ENCODE measurements around the gene HOXB5. TPM values are rescaled to one million over a fixed set of nuclear protein-coding genes. Genes with fewer than 3 reads are reported as not detected.
A peak's percentile ranks its signal among the peaks of the same experiment; 100 is the strongest.

HOXB5 gene
- total and polyA plus RNA-seq, 11 donors = 0.04 to 1.0 (median 0.17) TPM; not detected in 6

- intact Hi-C loops (cut with DNase I) = no loop called here
- H3K27me3 ChIP-seq = peaks cover 18 to 100% (median 87%) of the 10 kb centered on the region in 9 donors
- no peaks in the 10 kb centered on the region for H3K9me3 ChIP-seq
- peak overlapping the region in 8 of 12 donors; percentile 38 to 97 (median 66) for H3K27ac ChIP-seq
- ATAC-seq = no peak
- TF ChIP-seq, protein P1, sequence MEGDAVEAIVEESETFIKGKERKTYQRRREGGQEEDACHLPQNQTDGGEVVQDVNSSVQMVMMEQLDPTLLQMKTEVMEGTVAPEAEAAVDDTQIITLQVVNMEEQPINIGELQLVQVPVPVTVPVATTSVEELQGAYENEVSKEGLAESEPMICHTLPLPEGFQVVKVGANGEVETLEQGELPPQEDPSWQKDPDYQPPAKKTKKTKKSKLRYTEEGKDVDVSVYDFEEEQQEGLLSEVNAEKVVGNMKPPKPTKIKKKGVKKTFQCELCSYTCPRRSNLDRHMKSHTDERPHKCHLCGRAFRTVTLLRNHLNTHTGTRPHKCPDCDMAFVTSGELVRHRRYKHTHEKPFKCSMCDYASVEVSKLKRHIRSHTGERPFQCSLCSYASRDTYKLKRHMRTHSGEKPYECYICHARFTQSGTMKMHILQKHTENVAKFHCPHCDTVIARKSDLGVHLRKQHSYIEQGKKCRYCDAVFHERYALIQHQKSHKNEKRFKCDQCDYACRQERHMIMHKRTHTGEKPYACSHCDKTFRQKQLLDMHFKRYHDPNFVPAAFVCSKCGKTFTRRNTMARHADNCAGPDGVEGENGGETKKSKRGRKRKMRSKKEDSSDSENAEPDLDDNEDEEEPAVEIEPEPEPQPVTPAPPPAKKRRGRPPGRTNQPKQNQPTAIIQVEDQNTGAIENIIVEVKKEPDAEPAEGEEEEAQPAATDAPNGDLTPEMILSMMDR (IDR thresholded peaks at IDR 0.05) = no peak
- no peak for TF ChIP-seq POLR2A (IDR thresholded peaks at IDR 0.05)
- H3K36me3 ChIP-seq = no peaks in the 10 kb centered on the region
- DNase-seq = no peak
- no peak overlapping the region for H3K4me3 ChIP-seq
- peaks cover 0 to 43% (median 0%) of the 10 kb centered on the region in 12 donors for H3K4me1 ChIP-seq
- WGBS, 4 donors = 40 to 56% (median 44%) methylated on average over 6 of the region's 6 CpGs
Observed at GRCh38 chr17:48567209-48567608, 26.4 kb downstream of the HOXB5 start.

DNA sequence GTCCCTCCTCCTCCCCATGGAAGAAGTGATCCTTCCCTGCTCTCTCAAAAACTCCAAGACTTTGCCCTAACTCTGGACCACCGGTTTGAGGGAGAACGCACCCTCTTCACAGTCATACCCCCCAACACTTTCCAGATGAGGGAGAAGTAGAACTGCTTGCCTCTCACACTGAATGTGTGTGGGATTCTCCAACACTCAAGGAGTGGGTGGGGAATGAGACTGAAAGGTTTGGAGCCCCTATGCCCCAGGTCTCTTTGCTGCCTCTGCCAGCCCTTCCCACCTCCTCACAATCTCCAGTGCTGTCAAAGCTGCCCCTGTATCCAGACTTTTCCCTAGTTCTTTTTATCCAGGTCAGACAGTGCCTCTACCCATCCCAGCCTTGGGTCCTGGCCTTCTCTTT is 26.9 kb downstream of the HOXB5 start:
- Histone ChIP-seq H3K4me1 (peaks cover 0 to 43% (median 0%) of the 10 kb centered on the region in 12 donors), H3K27me3 (peaks cover 18 to 99% (median 82%) of the 10 kb centered on the region in 9 donors), H3K4me3 (no peak overlapping the region), H3K9me3 (no peaks in the 10 kb centered on the region), H3K27ac (peak overlapping the region in 8 of 12 donors; percentile 38 to 97 (median 66)), H3K36me3 (no peaks in the 10 kb centered on the region)
- ATAC-seq (no peak), DNase-seq (no peak)
- intact Hi-C loops (cut with DNase I) = no loop called here
- TF ChIP-seq, protein P1 (IDR thresholded peaks at IDR 0.05) = no peak
- TF ChIP-seq POLR2A (IDR thresholded peaks at IDR 0.05) = no peak
- 37 to 60% (median 43%) methylated on average over 2 of the region's 2 CpGs for WGBS, 4 donors

GRCh38 chr17:48565925-48566710 is 27.5 kb downstream of the HOXB5 start:
- Histone ChIP-seq H3K27me3 (peaks cover 18 to 98% (median 78%) of the 10 kb centered on the region in 9 donors), H3K36me3 (no peaks in the 10 kb centered on the region), H3K27ac (peak overlapping the region in 6 of 12 donors; percentile 43 to 97 (median 74)), H3K9me3 (no peaks in the 10 kb centered on the region), H3K4me1 (peaks cover 0 to 46% (median 0%) of the 10 kb centered on the region in 12 donors), H3K4me3 (no peak overlapping the region)
- TF ChIP-seq, protein P1 (IDR thresholded peaks at IDR 0.05) = no peak
- no peak for TF ChIP-seq POLR2A (IDR thresholded peaks at IDR 0.05)
- no peak for DNase-seq
- intact Hi-C loops (cut with DNase I) = loop anchor here in 1 of 10 donors (2.0 kb wide), 1 partner anchor 13 kb away; the partner anchor contains the start of gene HOXB4
- no peak for ATAC-seq
- 34 to 63% (median 50%) methylated on average over 4 of the region's 4 CpGs for WGBS, 4 donors

GRCh38 chr17:48565022-48565554 is 28.5 kb downstream of the HOXB5 start:
- DNase-seq (no peak), ATAC-seq (no peak)
- H3K4me1 ChIP-seq = peaks cover 0 to 46% (median 0%) of the 10 kb centered on the region in 12 donors
- H3K27ac ChIP-seq = peak overlapping the region in 4 of 12 donors; percentile 70 to 97 (median 80)
- peaks cover 16 to 96% (median 72%) of the 10 kb centered on the region in 9 donors for H3K27me3 ChIP-seq
- H3K9me3 ChIP-seq = no peaks in the 10 kb centered on the region
- peak overlapping the region in 5 of 12 donors; percentile 39 to 56 (median 54) for H3K4me3 ChIP-seq
- 43 to 51% (median 44%) methylated on average over 2 of the region's 2 CpGs for WGBS, 4 donors
- intact Hi-C loops (cut with DNase I) = loop anchor here in 1 of 10 donors (2.0 kb wide), 1 partner anchor 14 kb away; the partner anchor contains the start of gene HOXB4
- TF ChIP-seq POLR2A (IDR thresholded peaks at IDR 0.05) = no peak
- TF ChIP-seq, protein P1 (IDR thresholded peaks at IDR 0.05) = no peak
- no peaks in the 10 kb centered on the region for H3K36me3 ChIP-seq
